ENCODE data around the gene FCN3.

- no peak for TF ChIP-seq CTCF (IDR thresholded peaks at IDR 0.05; ENCODE audit: insufficient read depth, low read length, poor library complexity, severe bottlenecking)
- TF ChIP-seq EZH2phosphoT487 (conservative IDR thresholded peaks at IDR 0.05; ENCODE audit: low read length), result no peak
Observed at GRCh38 chr1:27394925-27395324, 20.3 kb upstream of the FCN3 start.

Measured in SU-DHL-6 (cell line).